Loucy (cell line): ENCODE results near the gene CD44.
A peak's percentile ranks its signal among the peaks of the same experiment; 100 is the strongest.

ENCODE experiments used
- H2AFZ ChIP-seq: fragments of 200-600 bp; sonication (generic); 2 replicates; pipeline ENCODE4 v1.6.0; 2016; ENCODE audit warnings: antibody characterized with exemption, mild to moderate bottlenecking, low read length, moderate library complexity
- H3F3A ChIP-seq: fragments of 200-600 bp; 2 replicates; pipeline ENCODE4 v1.6.0; 2016; ENCODE audit warnings: antibody characterized with exemption, low read depth, mild to moderate bottlenecking
- H3K27me3 ChIP-seq: fragments of 200-600 bp; sonication (generic); 2 replicates; pipeline ENCODE4 v1.6.1; 2014; ENCODE audit warnings: low read length, mild to moderate bottlenecking; ENCODE audit not compliant: insufficient read depth, poor library complexity, severe bottlenecking
- H3K36me3 ChIP-seq: fragments of 200-600 bp; sonication (generic); 2 replicates; pipeline ENCODE4 v1.6.1; 2016; ENCODE audit warnings: low read length; ENCODE audit not compliant: insufficient read depth
- H3K4me1 ChIP-seq: fragments of 200-600 bp; sonication (generic); 2 replicates; pipeline ENCODE4 v1.5.1; 2014; ENCODE audit warnings: low read length, mild to moderate bottlenecking; ENCODE audit not compliant: insufficient read depth, poor library complexity, severe bottlenecking
- H3K4me2 ChIP-seq: fragments of 200-600 bp; sonication (generic); 2 replicates; pipeline ENCODE4 v1.6.0; 2014; ENCODE audit warnings: antibody characterized with exemption, low read length, low read depth, mild to moderate bottlenecking; ENCODE audit not compliant: poor library complexity, severe bottlenecking
- H3K4me3 ChIP-seq: fragments of 200-600 bp; sonication (generic); 2 replicates; pipeline ENCODE4 v1.5.1; 2014; ENCODE audit warnings: low read length, mild to moderate bottlenecking, mixed read lengths; ENCODE audit not compliant: poor library complexity, severe bottlenecking
- H3K79me2 ChIP-seq: fragments of 200-600 bp; sonication (generic); 2 replicates; pipeline ENCODE4 v1.6.1; 2014; ENCODE audit warnings: low read length; ENCODE audit not compliant: insufficient read depth
- H3K9ac ChIP-seq: fragments of 200-600 bp; sonication (generic); 2 replicates; pipeline ENCODE4 v1.6.0; 2014; ENCODE audit warnings: mild to moderate bottlenecking, low read depth, low read length, moderate library complexity; ENCODE audit not compliant: poor library complexity, severe bottlenecking
- H3K9me2 ChIP-seq: fragments of 200-600 bp; sonication (generic); replicated peaks from 2 replicates; pipeline ENCODE4 v1.6.1; 2016; ENCODE audit warnings: low read depth, low read length, mixed read lengths
- H3K9me3 ChIP-seq: fragments of 200-600 bp; sonication (generic); 2 replicates; pipeline ENCODE4 v1.6.1; 2014; ENCODE audit warnings: mild to moderate bottlenecking, antibody characterized with exemption, low read length, low read depth; ENCODE audit not compliant: insufficient read depth
- H4K20me1 ChIP-seq: fragments of 200-600 bp; sonication (generic); 2 replicates; pipeline ENCODE4 v1.6.0; 2014; ENCODE audit warnings: antibody characterized with exemption, low read length, mild to moderate bottlenecking; ENCODE audit not compliant: insufficient read depth, poor library complexity, severe bottlenecking
- EZH2phosphoT487 ChIP-seq: fragments of 200-600 bp; IDR thresholded peaks from 2 replicates; pipeline ENCODE4 v1.6.1; 2018; ENCODE audit warnings: antibody characterized with exemption, mild to moderate bottlenecking, moderate library complexity, borderline replicate concordance
- TF ChIP-seq, protein P1 (sequence below): fragments of 200-600 bp; sonication (generic); conservative IDR thresholded peaks from 2 replicates; pipeline ENCODE4 v1.5.1; 2014; ENCODE audit warnings: mild to moderate bottlenecking, antibody characterized with exemption, low read length

CD44 gene

GRCh38 chr11:35235498-35235897, 96.5 kb downstream of the CD44 start:
- Histone ChIP-seq H3K27me3 (no peaks in the 10 kb centered on the region), H3K4me3 (peak overlapping the region; percentile 20), H3K79me2 (no peaks in the 10 kb centered on the region), H3K9me3 (peaks cover 6% of the 10 kb centered on the region; the same call in 1 of the 2 replicates), H3K9ac (no peak overlapping the region), H2AFZ (no peak overlapping the region), H4K20me1 (no peaks in the 10 kb centered on the region), H3K4me2 (peak overlapping the region; percentile 51), H3K9me2 (no peaks in the 10 kb centered on the region), H3K36me3 (peaks cover 24% of the 10 kb centered on the region; the same call in 1 of the 2 replicates), H3F3A (no peaks in the 10 kb centered on the region), H3K4me1 (peaks cover 33% of the 10 kb centered on the region)
- no peak for TF ChIP-seq EZH2phosphoT487
- TF ChIP-seq, protein P1, sequence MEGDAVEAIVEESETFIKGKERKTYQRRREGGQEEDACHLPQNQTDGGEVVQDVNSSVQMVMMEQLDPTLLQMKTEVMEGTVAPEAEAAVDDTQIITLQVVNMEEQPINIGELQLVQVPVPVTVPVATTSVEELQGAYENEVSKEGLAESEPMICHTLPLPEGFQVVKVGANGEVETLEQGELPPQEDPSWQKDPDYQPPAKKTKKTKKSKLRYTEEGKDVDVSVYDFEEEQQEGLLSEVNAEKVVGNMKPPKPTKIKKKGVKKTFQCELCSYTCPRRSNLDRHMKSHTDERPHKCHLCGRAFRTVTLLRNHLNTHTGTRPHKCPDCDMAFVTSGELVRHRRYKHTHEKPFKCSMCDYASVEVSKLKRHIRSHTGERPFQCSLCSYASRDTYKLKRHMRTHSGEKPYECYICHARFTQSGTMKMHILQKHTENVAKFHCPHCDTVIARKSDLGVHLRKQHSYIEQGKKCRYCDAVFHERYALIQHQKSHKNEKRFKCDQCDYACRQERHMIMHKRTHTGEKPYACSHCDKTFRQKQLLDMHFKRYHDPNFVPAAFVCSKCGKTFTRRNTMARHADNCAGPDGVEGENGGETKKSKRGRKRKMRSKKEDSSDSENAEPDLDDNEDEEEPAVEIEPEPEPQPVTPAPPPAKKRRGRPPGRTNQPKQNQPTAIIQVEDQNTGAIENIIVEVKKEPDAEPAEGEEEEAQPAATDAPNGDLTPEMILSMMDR = no peak

DNA sequence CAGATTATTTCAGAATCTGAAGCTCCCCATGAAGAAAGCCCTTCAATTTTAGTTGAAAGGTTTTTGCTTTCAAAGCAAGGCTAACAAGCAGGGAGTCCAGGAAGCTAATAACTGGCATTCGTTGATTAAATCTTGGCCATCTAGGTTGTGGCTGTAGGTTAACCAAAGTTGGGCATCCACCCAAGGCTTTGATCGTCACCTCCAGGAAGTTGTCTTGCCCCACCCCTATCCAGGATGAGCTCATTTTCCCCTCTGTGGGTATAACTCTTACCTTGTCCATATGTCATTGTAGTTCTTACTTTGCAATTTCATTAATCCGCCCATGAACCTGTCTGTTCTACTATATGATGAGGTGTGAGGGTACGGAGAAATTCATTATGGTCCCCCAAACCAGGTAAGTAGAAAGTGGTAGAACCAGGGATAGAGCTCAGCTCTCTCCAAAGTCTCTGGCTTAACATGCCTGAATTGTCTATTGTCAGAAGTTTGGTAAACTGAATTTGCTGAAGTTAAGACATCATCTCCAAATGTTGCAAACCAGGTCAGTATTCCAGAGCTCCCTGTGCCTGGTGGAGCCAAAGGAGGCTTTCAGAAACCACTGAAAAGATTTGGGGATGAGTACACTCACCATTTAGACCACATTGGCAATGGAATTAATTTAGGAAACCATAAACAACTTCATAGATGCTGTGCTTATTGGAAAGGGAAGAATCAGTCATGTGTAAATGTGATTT, 97.1 kb downstream of the CD44 start:
- Histone ChIP-seq H3F3A (no peaks in the 10 kb centered on the region), H3K4me3 (peak overlapping the region; percentile 20), H3K4me2 (peak overlapping the region; percentile 51), H3K4me1 (peaks cover 33% of the 10 kb centered on the region), H2AFZ (no peak overlapping the region), H3K9ac (no peak overlapping the region), H3K79me2 (no peaks in the 10 kb centered on the region), H3K9me3 (peaks cover 6% of the 10 kb centered on the region; the same call in 1 of the 2 replicates), H3K27me3 (no peaks in the 10 kb centered on the region), H3K36me3 (peaks cover 18% of the 10 kb centered on the region; the same call in 1 of the 2 replicates), H3K9me2 (no peaks in the 10 kb centered on the region), H4K20me1 (no peaks in the 10 kb centered on the region)
- TF ChIP-seq, protein P1 = no peak
- TF ChIP-seq EZH2phosphoT487 = no peak

DNA sequence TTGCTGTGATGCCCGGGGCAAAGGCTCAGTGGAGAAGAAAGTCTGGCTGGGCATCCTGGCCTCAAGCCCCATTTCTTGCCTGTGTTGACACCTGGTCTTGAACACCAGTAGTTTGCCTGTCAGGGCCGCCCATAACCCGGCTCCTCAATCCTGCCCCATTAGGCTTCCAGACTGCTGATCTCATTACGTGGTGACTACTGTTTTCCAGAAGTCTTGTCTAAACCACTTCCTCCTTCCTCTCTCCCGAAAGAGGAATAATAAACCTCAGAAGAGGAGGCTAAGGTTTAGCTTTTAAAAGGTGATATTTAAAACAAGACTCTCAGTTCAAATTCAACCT, 97.7 kb downstream of the CD44 start:
- Histone ChIP-seq H3K79me2 (no peaks in the 10 kb centered on the region), H3F3A (no peaks in the 10 kb centered on the region), H3K4me2 (no peak overlapping the region), H3K9me3 (peaks cover 6% of the 10 kb centered on the region; the same call in 1 of the 2 replicates), H3K4me3 (no peak overlapping the region), H3K4me1 (peaks cover 33% of the 10 kb centered on the region), H3K36me3 (peaks cover 13% of the 10 kb centered on the region; the same call in 1 of the 2 replicates), H4K20me1 (no peaks in the 10 kb centered on the region), H2AFZ (no peak overlapping the region), H3K27me3 (no peaks in the 10 kb centered on the region), H3K9me2 (no peaks in the 10 kb centered on the region), H3K9ac (no peak overlapping the region)
- TF ChIP-seq, protein P1 = no peak
- no peak for TF ChIP-seq EZH2phosphoT487
